Stimulated activated CD4-positive, alpha-beta T cell treated with anti-CD3 and anti-CD28 coated beads, Interleukin-4, amount 100 ng/mL, for 48 hours (primary cell): Measurements from ENCODE around the gene CCDC15.

Experiments used
- DNase-seq, 2 donors: peaks; one replicate each; pipeline ENCODE4 v3.0.0-alpha.2; 2020; ENCODE audit warnings: low read depth in 2 of 2

The CCDC15 gene

GRCh38 chr11:124953753-124954589, at the start of gene CCDC15:
CCDC15 (plus strand) TSS chr11:124954202; CDS start chr11:124954733, 531 bp downstream.
- peak; percentile 91 to 97 for DNase-seq

GRCh38 chr11:124915541-124916369, 38.2 kb upstream of the CCDC15 start:
- DNase-seq: no peak

- DNase-seq: no peak
Measured at GRCh38 chr11:124916370-124916710, 37.7 kb upstream of the CCDC15 start.

GRCh38 chr11:124917115-124917637, 36.8 kb upstream of the CCDC15 start:
- DNase-seq: no peak

- no peak for DNase-seq
Measured at GRCh38 chr11:124918950-124919349, 35.1 kb upstream of the CCDC15 start, which contains the start of gene HEPN1. HEPN1 (plus strand) TSS chr11:124919250.

GRCh38 chr11:124919898-124920297, 34.1 kb upstream of the CCDC15 start:
- no peak for DNase-seq

GRCh38 chr11:124920356-124920755, 33.6 kb upstream of the CCDC15 start:
- no peak for DNase-seq

GRCh38 chr11:124920870-124921609, 33.0 kb upstream of the CCDC15 start:
- peak; percentile 57 to 70 for DNase-seq

GRCh38 chr11:124922831-124923230, 31.2 kb upstream of the CCDC15 start:
- DNase-seq: no peak

- no peak for DNase-seq
Measured at GRCh38 chr11:124923296-124923695, 30.7 kb upstream of the CCDC15 start.

GRCh38 chr11:124928942-124929665, 24.9 kb upstream of the CCDC15 start:
- no peak for DNase-seq

- no peak for DNase-seq
Measured at GRCh38 chr11:124930799-124931198, 23.2 kb upstream of the CCDC15 start.

- no peak for DNase-seq
Measured at GRCh38 chr11:124934862-124935547, 19.0 kb upstream of the CCDC15 start.

GRCh38 chr11:124935548-124936514, 18.2 kb upstream of the CCDC15 start, which contains the start of gene HEPACAM:
HEPACAM (minus strand) TSS chr11:124936047; CDS start chr11:124936006, 41 bp downstream.
- DNase-seq: no peak

- DNase-seq: no peak
Measured at GRCh38 chr11:124937336-124937935, 16.6 kb upstream of the CCDC15 start.

GRCh38 chr11:124938206-124938765, 15.7 kb upstream of the CCDC15 start:
- no peak for DNase-seq

- no peak for DNase-seq
Measured at GRCh38 chr11:124938970-124939369, 15.0 kb upstream of the CCDC15 start.

GRCh38 chr11:124941703-124942102, 12.3 kb upstream of the CCDC15 start:
- DNase-seq: no peak
